ENCODE results near the gene BCL7C.

The BCL7C gene

GRCh38 chr16:30910427-30911029 lies 16.7 kb upstream of the BCL7C start:
- TF ChIP-seq LEF1 (IDR thresholded peaks at IDR 0.05; ENCODE audit: borderline replicate concordance) (no peak), TARDBP (IDR thresholded peaks at IDR 0.05) (no peak), NFRKB (IDR thresholded peaks at IDR 0.05) (no peak), FOXA1 (IDR thresholded peaks at IDR 0.05) (no peak), FOXM1 (IDR thresholded peaks at IDR 0.05; ENCODE audit: borderline replicate concordance) (no peak; the same call in 1 of the 2 replicates), SP1 (IDR thresholded peaks at IDR 0.05) (no peak), CTBP1 (IDR thresholded peaks at IDR 0.05; ENCODE audit: borderline replicate concordance) (no peak), ZNF384 (IDR thresholded peaks at IDR 0.05) (no peak), PKNOX1 (IDR thresholded peaks at IDR 0.05) (no peak), ELF4 (IDR thresholded peaks at IDR 0.05) (no peak), ARNT (IDR thresholded peaks at IDR 0.05) (no peak), L3MBTL2 (conservative IDR thresholded peaks at IDR 0.05) (no peak), HDGF (IDR thresholded peaks at IDR 0.05; ENCODE audit: borderline replicate concordance) (no peak), SUZ12 (IDR thresholded peaks at IDR 0.05) (no peak), FOXK2 (IDR thresholded peaks at IDR 0.05) (no peak), BHLHE40 (IDR thresholded peaks at IDR 0.05; ENCODE audit: borderline replicate concordance) (no peak)
- CTCF ChIA-PET: interaction anchor here (2.2 kb wide), 1 partner anchor 9 kb away, joined by 8 read pairs; no protein-coding TSS in a partner anchor
- POLR2A ChIA-PET: interaction anchor here (0.6 to 2.0 kb wide), 2 partner anchors 66 to 105 kb away, joined by 3 to 6 read pairs; no protein-coding TSS in a partner anchor
- no peak for DNase-seq (ENCODE audit: extremely low spot score)

GRCh38 chr16:30907064-30907463 lies 13.2 kb upstream of the BCL7C start:
- ChIA-PET POLR2A (interaction anchor here (2.7 kb wide), 1 partner anchor 11 kb away, joined by 16 read pairs; the partner anchor contains the start of gene CTF1), CTCF (interaction anchor here (0.9 kb wide), 1 partner anchor 10 kb away, joined by 3 read pairs; no protein-coding TSS in a partner anchor)
- no peak for DNase-seq (ENCODE audit: extremely low spot score)
- TF ChIP-seq HDGF (IDR thresholded peaks at IDR 0.05; ENCODE audit: borderline replicate concordance) (no peak), NFRKB (IDR thresholded peaks at IDR 0.05) (no peak), SUZ12 (IDR thresholded peaks at IDR 0.05) (no peak), ZNF384 (IDR thresholded peaks at IDR 0.05) (no peak), CTBP1 (IDR thresholded peaks at IDR 0.05; ENCODE audit: borderline replicate concordance) (no peak), L3MBTL2 (conservative IDR thresholded peaks at IDR 0.05) (no peak), TARDBP (IDR thresholded peaks at IDR 0.05) (no peak), FOXK2 (IDR thresholded peaks at IDR 0.05) (no peak)

DNA sequence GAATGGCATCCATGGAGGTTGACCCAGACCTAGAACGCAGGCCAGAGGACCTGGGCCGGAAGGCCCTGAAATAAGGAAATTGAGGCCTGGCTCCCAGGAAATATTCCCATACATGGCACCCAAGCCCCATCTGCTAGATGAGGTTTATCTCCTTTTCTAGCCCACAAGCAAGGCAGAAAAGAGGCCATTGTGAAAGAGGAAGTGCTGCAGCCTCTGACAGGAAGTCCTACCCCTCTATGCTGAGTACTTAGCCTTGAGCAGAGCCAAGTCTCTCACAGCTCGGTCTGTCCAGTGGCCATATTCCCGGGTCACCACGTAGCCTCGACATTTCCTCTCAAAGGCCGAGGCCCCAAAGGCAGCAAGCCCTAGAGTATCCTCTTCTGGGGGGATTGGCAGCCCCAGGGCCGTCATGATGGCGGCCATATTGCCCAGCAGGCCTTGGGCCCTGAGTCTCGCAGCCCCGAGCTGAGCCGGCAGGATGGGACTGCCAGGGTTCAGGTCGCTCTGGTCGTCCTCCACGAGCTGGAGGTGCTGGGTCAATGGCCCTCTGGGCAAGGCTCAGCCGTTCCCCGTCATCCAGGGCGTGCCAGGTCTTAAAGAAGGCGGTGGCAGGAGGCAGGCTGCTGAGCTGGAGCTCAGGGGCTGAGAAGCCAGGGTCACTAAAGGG lies 10.4 kb upstream of the BCL7C start:
- TF ChIP-seq NFRKB (IDR thresholded peaks at IDR 0.05) (no peak), HDGF (IDR thresholded peaks at IDR 0.05; ENCODE audit: borderline replicate concordance) (no peak), TARDBP (IDR thresholded peaks at IDR 0.05) (no peak), L3MBTL2 (conservative IDR thresholded peaks at IDR 0.05) (no peak), ARNT (IDR thresholded peaks at IDR 0.05) (no peak), ELF4 (IDR thresholded peaks at IDR 0.05) (no peak), CTBP1 (IDR thresholded peaks at IDR 0.05; ENCODE audit: borderline replicate concordance) (no peak), ZNF384 (IDR thresholded peaks at IDR 0.05) (no peak), FOXM1 (IDR thresholded peaks at IDR 0.05; ENCODE audit: borderline replicate concordance) (no peak)
- DNase-seq (ENCODE audit: extremely low spot score): no peak
- CTCF ChIA-PET: interaction anchor here (1.0 kb wide), 1 partner anchor 60 kb away, joined by 4 read pairs; no protein-coding TSS in a partner anchor
- POLR2A ChIA-PET: interaction anchor here (1.0 to 2.7 kb wide), 3 partner anchors 8 to 99 kb away, joined by 3 to 16 read pairs (median 5); partner anchors contain the start of gene CTF1

- no peak for DNase-seq (ENCODE audit: extremely low spot score)
- no peak for TF ChIP-seq BHLHE40 (IDR thresholded peaks at IDR 0.05; ENCODE audit: borderline replicate concordance)
- ChIA-PET CTCF (interaction anchor here (1.0 kb wide), 1 partner anchor 59 kb away, joined by 4 read pairs; no protein-coding TSS in a partner anchor), POLR2A (interaction anchor here (2.5 to 3.1 kb wide), 2 partner anchors 10 to 97 kb away, joined by 12 to 22 read pairs; no protein-coding TSS in a partner anchor)
Measured at GRCh38 chr16:30903596-30903995, 9.7 kb upstream of the BCL7C start.

DNA sequence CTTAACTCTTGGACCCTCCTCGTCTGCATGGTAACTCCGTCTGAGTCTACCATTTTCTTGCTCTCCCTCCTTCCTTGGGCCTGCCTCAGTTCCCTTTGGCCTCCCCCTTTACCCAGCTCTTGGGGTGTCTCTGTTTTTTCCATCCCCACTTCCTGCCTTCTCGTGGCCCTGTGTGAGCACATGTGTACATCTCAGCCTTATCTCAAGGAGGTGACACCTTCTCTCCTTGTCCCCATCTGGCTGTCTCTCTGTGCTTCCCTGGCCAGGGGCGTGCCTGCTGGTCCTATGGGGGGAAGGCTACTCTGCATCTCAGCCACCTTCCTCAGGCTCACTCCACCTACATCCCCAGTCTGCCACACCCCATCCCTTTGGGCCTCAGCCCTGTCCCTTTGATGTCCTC lies 9.1 kb upstream of the BCL7C start:
- ChIA-PET POLR2A (interaction anchor here (1.1 to 4.0 kb wide), 12 partner anchors 9 to 116 kb away, joined by 3 to 47 read pairs (median 6); partner anchors contain the start of genes BCL7C and ZNF629), CTCF (interaction anchor here (1.3 to 2.1 kb wide), 7 partner anchors 17 to 121 kb away, joined by 4 to 41 read pairs (median 6); no protein-coding TSS in a partner anchor)
- TF ChIP-seq NFRKB (IDR thresholded peaks at IDR 0.05) (no peak), L3MBTL2 (conservative IDR thresholded peaks at IDR 0.05) (no peak), PKNOX1 (IDR thresholded peaks at IDR 0.05) (no peak), ZNF384 (IDR thresholded peaks at IDR 0.05) (no peak), FOXK2 (IDR thresholded peaks at IDR 0.05) (no peak), ELF4 (IDR thresholded peaks at IDR 0.05) (no peak), ARNT (IDR thresholded peaks at IDR 0.05) (no peak), TARDBP (IDR thresholded peaks at IDR 0.05) (no peak), BHLHE40 (IDR thresholded peaks at IDR 0.05; ENCODE audit: borderline replicate concordance) (no peak), HDGF (IDR thresholded peaks at IDR 0.05; ENCODE audit: borderline replicate concordance) (no peak), FOXM1 (IDR thresholded peaks at IDR 0.05; ENCODE audit: borderline replicate concordance) (no peak), CTBP1 (IDR thresholded peaks at IDR 0.05; ENCODE audit: borderline replicate concordance) (no peak), SP1 (IDR thresholded peaks at IDR 0.05) (no peak), SUZ12 (IDR thresholded peaks at IDR 0.05) (no peak), FOXA1 (IDR thresholded peaks at IDR 0.05) (no peak)
- no peak for DNase-seq (ENCODE audit: extremely low spot score)

All from HEK293T (cell line).